ENCODE measurements around the gene BTBD19.
"Not testable (repeated sequence)": the region's sequence is repeated elsewhere in the genome, so short reads cannot be mapped to it uniquely, and the experiment has no call there.

The BTBD19 gene

GRCh38 chr1:44810762-44811105, 2.4 kb downstream of the BTBD19 start:
- not testable (repeated sequence) for H3K27me3 ChIP-seq (ENCODE audit: insufficient read depth, low read length); H3K4me3 ChIP-seq (ENCODE audit: low read depth, low read length); H2AFZ ChIP-seq (ENCODE audit: low read length, unreplicated experiment)
- Histone ChIP-seq H3K27ac (ENCODE audit: low read depth, low read length) (peak overlapping the region; percentile 99), H3K79me2 (ENCODE audit: control insufficient read depth, insufficient read depth, low read length, unreplicated experiment) (peaks cover 29% of the 10 kb centered on the region), H3K36me3 (ENCODE audit: insufficient read depth, low read length) (peaks cover 12% of the 10 kb centered on the region; the same call in 1 of the 2 replicates), H3K4me1 (ENCODE audit: control insufficient read depth, insufficient read depth, low read length, unreplicated experiment) (peaks cover 68% of the 10 kb centered on the region)

GRCh38 chr1:44811234-44811633, 2.9 kb downstream of the BTBD19 start:
- Histone ChIP-seq H3K36me3 (ENCODE audit: insufficient read depth, low read length) (peaks cover 12% of the 10 kb centered on the region; the same call in 1 of the 2 replicates), H3K27me3 (ENCODE audit: insufficient read depth, low read length) (no peaks in the 10 kb centered on the region), H3K79me2 (ENCODE audit: control insufficient read depth, insufficient read depth, low read length, unreplicated experiment) (peaks cover 29% of the 10 kb centered on the region), H3K4me3 (ENCODE audit: low read depth, low read length) (peak overlapping the region; percentile 57; the same call in 1 of the 2 replicates), H3K27ac (ENCODE audit: low read depth, low read length) (peak overlapping the region; percentile 99), H2AFZ (ENCODE audit: low read length, unreplicated experiment) (no peak overlapping the region), H3K4me1 (ENCODE audit: control insufficient read depth, insufficient read depth, low read length, unreplicated experiment) (peaks cover 66% of the 10 kb centered on the region)

GRCh38 chr1:44812822-44813543, 4.7 kb downstream of the BTBD19 start:
- H2AFZ ChIP-seq (ENCODE audit: low read length, unreplicated experiment), result no peak overlapping the region
- H3K36me3 ChIP-seq (ENCODE audit: insufficient read depth, low read length), result peaks cover 12% of the 10 kb centered on the region
- no peak overlapping the region for H3K27ac ChIP-seq (ENCODE audit: low read depth, low read length)
- no peaks in the 10 kb centered on the region for H3K27me3 ChIP-seq (ENCODE audit: insufficient read depth, low read length)
- peaks cover 55% of the 10 kb centered on the region for H3K4me1 ChIP-seq (ENCODE audit: control insufficient read depth, insufficient read depth, low read length, unreplicated experiment)
- peaks cover 29% of the 10 kb centered on the region for H3K79me2 ChIP-seq (ENCODE audit: control insufficient read depth, insufficient read depth, low read length, unreplicated experiment)
- H3K4me3 ChIP-seq (ENCODE audit: low read depth, low read length), result no peak overlapping the region

- H2AFZ ChIP-seq (ENCODE audit: low read length, unreplicated experiment); H3K4me3 ChIP-seq (ENCODE audit: low read depth, low read length); H3K27me3 ChIP-seq (ENCODE audit: insufficient read depth, low read length); H3K79me2 ChIP-seq (ENCODE audit: control insufficient read depth, insufficient read depth, low read length, unreplicated experiment): not testable (repeated sequence)
- Histone ChIP-seq H3K4me1 (ENCODE audit: control insufficient read depth, insufficient read depth, low read length, unreplicated experiment) (peaks cover 33% of the 10 kb centered on the region), H3K36me3 (ENCODE audit: insufficient read depth, low read length) (peaks cover 12% of the 10 kb centered on the region), H3K27ac (ENCODE audit: low read depth, low read length) (0 out of 2 replicates have a peak overlapping the region, but pooled peaks have one; percentile 59)
Measured at GRCh38 chr1:44815926-44816325, 7.6 kb downstream of the BTBD19 start.

GRCh38 chr1:44817307-44817706, 9.0 kb downstream of the BTBD19 start:
- no peak overlapping the region for H3K4me3 ChIP-seq (ENCODE audit: low read depth, low read length)
- H3K27me3 ChIP-seq (ENCODE audit: insufficient read depth, low read length), result no peaks in the 10 kb centered on the region
- H3K79me2 ChIP-seq (ENCODE audit: control insufficient read depth, insufficient read depth, low read length, unreplicated experiment), result peaks cover 4% of the 10 kb centered on the region
- H3K36me3 ChIP-seq (ENCODE audit: insufficient read depth, low read length), result peaks cover 12% of the 10 kb centered on the region
- no peak overlapping the region for H2AFZ ChIP-seq (ENCODE audit: low read length, unreplicated experiment)
- H3K4me1 ChIP-seq (ENCODE audit: control insufficient read depth, insufficient read depth, low read length, unreplicated experiment), result peaks cover 19% of the 10 kb centered on the region
- H3K27ac ChIP-seq (ENCODE audit: low read depth, low read length), result no peak overlapping the region

GRCh38 chr1:44817771-44818495, 9.6 kb downstream of the BTBD19 start:
- Histone ChIP-seq H3K79me2 (ENCODE audit: control insufficient read depth, insufficient read depth, low read length, unreplicated experiment) (peaks cover 4% of the 10 kb centered on the region), H2AFZ (ENCODE audit: low read length, unreplicated experiment) (no peak overlapping the region), H3K27me3 (ENCODE audit: insufficient read depth, low read length) (no peaks in the 10 kb centered on the region), H3K4me1 (ENCODE audit: control insufficient read depth, insufficient read depth, low read length, unreplicated experiment) (peaks cover 19% of the 10 kb centered on the region), H3K4me3 (ENCODE audit: low read depth, low read length) (no peak overlapping the region), H3K36me3 (ENCODE audit: insufficient read depth, low read length) (peaks cover 12% of the 10 kb centered on the region), H3K27ac (ENCODE audit: low read depth, low read length) (no peak overlapping the region)

- peaks cover 12% of the 10 kb centered on the region for H3K36me3 ChIP-seq (ENCODE audit: insufficient read depth, low read length)
- peak overlapping the region; percentile 99 for H3K27ac ChIP-seq (ENCODE audit: low read depth, low read length)
- H3K4me1 ChIP-seq (ENCODE audit: control insufficient read depth, insufficient read depth, low read length, unreplicated experiment), result peaks cover 19% of the 10 kb centered on the region
- no peaks in the 10 kb centered on the region for H3K27me3 ChIP-seq (ENCODE audit: insufficient read depth, low read length)
- peaks cover 4% of the 10 kb centered on the region for H3K79me2 ChIP-seq (ENCODE audit: control insufficient read depth, insufficient read depth, low read length, unreplicated experiment)
- no peak overlapping the region for H2AFZ ChIP-seq (ENCODE audit: low read length, unreplicated experiment)
- peak overlapping the region; percentile 77 for H3K4me3 ChIP-seq (ENCODE audit: low read depth, low read length)
Measured at GRCh38 chr1:44819196-44819607, 10.9 kb downstream of the BTBD19 start.

GRCh38 chr1:44819608-44820327, 11.4 kb downstream of the BTBD19 start:
- Histone ChIP-seq H2AFZ (ENCODE audit: low read length, unreplicated experiment) (peak overlapping the region; percentile 59), H3K36me3 (ENCODE audit: insufficient read depth, low read length) (peaks cover 12% of the 10 kb centered on the region), H3K27me3 (ENCODE audit: insufficient read depth, low read length) (no peaks in the 10 kb centered on the region), H3K27ac (ENCODE audit: low read depth, low read length) (peak overlapping the region; percentile 99), H3K79me2 (ENCODE audit: control insufficient read depth, insufficient read depth, low read length, unreplicated experiment) (peaks cover 3% of the 10 kb centered on the region), H3K4me1 (ENCODE audit: control insufficient read depth, insufficient read depth, low read length, unreplicated experiment) (peaks cover 18% of the 10 kb centered on the region), H3K4me3 (ENCODE audit: low read depth, low read length) (peak overlapping the region; percentile 77)

GRCh38 chr1:44820328-44821239, 12.3 kb downstream of the BTBD19 start:
- peaks cover 10% of the 10 kb centered on the region for H3K4me1 ChIP-seq (ENCODE audit: control insufficient read depth, insufficient read depth, low read length, unreplicated experiment)
- H2AFZ ChIP-seq (ENCODE audit: low read length, unreplicated experiment), result peak overlapping the region; percentile 59
- no peaks in the 10 kb centered on the region for H3K79me2 ChIP-seq (ENCODE audit: control insufficient read depth, insufficient read depth, low read length, unreplicated experiment)
- H3K36me3 ChIP-seq (ENCODE audit: insufficient read depth, low read length), result peaks cover 4% of the 10 kb centered on the region; the same call in 1 of the 2 replicates
- H3K27me3 ChIP-seq (ENCODE audit: insufficient read depth, low read length), result no peaks in the 10 kb centered on the region
- H3K4me3 ChIP-seq (ENCODE audit: low read depth, low read length), result peak overlapping the region; percentile 77
- peak overlapping the region; percentile 99; the same call in 1 of the 2 replicates for H3K27ac ChIP-seq (ENCODE audit: low read depth, low read length)

GRCh38 chr1:44821240-44821715, 13.0 kb downstream of the BTBD19 start:
- Histone ChIP-seq H3K36me3 (ENCODE audit: insufficient read depth, low read length) (no peaks in the 10 kb centered on the region; the same call in 1 of the 2 replicates), H3K4me3 (ENCODE audit: low read depth, low read length) (no peak overlapping the region), H3K27ac (ENCODE audit: low read depth, low read length) (no peak overlapping the region), H3K27me3 (ENCODE audit: insufficient read depth, low read length) (no peaks in the 10 kb centered on the region), H2AFZ (ENCODE audit: low read length, unreplicated experiment) (no peak overlapping the region), H3K4me1 (ENCODE audit: control insufficient read depth, insufficient read depth, low read length, unreplicated experiment) (peaks cover 8% of the 10 kb centered on the region), H3K79me2 (ENCODE audit: control insufficient read depth, insufficient read depth, low read length, unreplicated experiment) (no peaks in the 10 kb centered on the region)

Measured in ACC112 (cell line).